Fibroblast of gingiva (primary cell): ENCODE results near the gene NBAS.
"Not testable (repeated sequence)": the region's sequence is repeated elsewhere in the genome, so short reads cannot be mapped to it uniquely, and the experiment has no call there.

Experiments
- DNase-seq: peaks from one replicate; pipeline ENCODE4 v3.0.0-alpha.2; 2011; ENCODE audit warnings: low read depth

NBAS gene

DNA sequence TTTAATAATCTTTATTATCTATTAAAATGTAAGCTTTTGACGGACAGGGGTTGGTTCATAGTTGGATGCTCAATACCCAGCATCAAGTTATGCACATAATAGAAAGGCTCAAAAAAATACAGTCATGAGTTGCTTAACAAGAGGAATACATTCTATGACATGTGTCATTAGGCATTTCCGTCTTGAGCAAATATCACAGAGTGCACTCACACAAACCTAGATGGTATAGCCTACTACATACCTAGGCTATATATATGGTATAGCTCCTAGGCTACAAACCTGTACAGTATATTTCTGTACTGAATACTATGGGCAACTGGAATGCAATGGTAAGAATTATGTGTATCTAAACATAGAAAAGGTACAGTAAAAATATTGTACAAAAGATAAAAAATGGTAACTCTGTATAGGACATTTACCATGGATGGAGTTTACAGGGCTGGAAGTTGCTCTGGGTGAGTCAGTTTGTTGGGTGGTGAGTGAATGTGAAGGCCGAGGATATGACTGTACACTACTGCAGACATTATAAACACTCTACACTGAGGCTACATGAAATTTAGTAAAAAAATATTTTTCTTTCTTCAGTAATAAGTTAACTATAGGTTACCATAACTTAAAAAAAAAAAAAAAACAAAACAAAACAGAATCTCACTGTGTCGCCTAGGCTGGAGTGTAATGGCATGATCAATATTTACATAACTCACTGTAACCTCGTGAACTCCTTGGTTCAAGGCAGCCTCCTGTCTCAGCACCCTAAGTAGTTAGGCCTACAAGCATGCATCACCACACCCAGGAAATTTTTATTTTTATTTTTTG, 201.2 kb downstream of the NBAS start:
- peak; percentile 26 for DNase-seq

DNA sequence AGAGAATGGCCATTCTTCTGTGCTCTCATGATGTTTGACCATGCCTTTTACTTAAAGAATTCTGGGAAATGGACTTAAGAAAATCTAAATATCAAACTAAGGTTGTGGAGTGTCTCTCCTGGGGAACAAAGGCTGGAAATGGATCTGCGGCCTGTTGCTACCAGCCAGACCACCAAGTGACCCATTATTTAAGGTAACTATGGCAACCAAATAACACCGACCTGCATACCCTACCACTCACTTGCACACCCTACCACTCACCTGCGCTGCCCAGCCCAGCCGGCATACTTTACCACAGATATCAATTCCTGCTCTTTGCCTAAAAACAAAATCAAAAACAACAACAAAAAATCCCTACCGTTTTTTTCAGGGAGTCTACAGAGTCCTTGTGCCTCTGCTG, 203.2 kb downstream of the NBAS start:
- DNase-seq, result no peak

DNA sequence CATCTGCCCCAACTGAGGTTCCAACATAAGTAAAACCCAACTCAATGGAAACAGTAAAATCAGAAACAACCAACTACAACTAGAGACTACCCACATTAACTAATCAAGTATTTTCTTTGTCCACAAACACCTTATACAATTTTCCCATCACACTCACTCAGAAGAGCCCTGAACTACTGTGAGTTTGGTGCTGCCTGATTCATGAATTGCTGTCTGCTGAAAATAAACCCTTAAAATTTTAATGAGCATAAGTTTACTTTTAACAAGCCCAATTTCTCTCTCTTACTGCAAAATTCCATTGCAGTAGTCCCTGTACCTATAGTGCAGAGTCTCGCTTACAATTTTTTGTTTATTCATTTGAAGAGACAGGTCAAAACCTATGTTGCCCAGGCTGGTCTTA, 203.9 kb downstream of the NBAS start:
- DNase-seq, result no peak

DNA sequence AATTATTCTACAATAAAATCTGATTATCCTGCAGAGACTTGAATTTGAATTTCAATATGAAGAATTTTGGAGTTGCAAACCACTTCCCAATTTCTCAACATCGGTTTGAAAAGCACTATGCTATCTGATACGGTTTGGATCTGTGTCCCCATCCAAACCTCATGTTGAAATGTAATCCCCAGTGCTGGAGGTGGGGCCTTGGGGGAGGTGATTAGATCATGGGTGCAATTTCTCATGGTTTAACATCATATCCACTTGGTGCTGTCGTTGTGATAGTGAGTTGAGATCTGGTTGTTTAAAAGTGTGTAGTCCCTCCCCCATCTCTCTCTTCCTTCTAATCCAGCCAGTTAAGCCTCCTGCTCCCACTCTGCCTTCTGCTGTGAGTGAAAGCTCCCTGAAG, 205.7 kb downstream of the NBAS start:
- peak; percentile 29 for DNase-seq

DNA sequence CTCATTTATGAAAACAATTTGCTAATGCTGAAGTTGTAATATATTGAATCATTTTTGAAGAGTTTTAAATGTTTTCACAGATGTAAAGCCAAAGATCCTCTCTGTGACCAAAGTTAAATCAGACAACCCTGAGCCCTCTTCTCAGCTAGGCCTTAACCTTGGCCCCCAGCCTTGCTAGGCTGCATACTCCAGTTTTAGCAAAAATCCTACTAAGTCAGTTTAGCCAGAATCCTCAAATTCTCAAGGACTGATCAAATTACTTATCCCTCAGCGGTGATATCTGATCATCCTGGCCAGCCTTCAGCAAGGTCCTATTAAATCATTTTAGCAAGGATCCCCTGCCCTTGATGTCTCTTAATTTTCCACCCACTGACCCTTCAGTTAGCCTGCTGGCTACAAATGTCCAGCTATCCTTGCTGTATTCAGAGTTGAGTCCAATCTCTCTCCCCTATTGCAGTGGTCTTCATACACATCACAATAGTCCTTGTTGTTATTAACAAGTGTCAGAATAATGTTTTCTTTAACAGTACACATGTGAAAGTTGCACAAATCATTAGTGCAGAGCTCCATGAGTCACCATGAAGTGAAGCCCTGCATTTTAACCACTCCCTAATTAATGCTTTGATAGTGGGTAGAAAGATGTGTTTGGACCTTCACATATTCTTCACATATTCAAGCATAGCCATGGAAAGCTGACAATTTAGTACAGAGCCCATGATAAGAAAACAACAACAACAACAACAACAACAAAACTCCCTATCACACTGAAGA, 206.4 kb downstream of the NBAS start:
- DNase-seq, result no peak

DNA sequence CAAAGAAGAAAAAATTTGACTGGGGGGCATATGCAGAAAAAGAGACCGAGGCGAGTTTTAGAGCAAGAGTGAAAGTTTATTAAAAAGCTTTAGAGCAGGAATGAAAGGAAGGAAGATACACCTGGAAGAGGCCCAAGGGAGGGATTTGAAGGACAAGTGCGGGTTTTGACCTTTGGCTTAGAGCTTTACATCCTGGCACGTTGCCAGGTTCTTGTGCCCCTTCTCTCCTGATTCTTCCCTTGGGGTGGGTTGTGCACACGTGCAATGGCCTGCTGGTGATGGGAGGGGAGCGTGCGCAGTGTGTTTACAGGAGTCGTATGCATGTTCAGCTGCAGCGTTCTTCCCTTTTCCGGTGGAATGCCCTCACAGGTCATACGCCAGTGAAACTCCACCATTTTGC, 208.8 kb downstream of the NBAS start:
- DNase-seq, result no peak

DNA sequence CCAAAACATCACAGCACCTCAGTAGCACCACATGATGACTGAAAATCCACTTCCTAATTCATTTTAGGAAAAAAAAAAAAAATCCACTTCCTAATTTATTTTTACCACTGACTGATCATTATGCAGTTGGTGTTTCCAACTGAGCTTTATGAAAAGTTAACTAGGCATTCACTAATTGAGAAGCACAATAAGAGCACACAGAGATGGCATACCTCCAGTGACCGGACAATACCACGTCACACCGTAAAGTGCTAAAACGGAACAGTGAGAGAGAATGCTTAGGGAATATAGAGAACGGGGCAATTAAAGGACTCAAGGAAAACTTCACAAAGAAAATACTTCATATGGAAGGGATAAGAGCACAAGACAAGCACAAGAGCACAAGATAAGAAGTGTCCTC, 212.5 kb downstream of the NBAS start:
- no peak for DNase-seq

DNA sequence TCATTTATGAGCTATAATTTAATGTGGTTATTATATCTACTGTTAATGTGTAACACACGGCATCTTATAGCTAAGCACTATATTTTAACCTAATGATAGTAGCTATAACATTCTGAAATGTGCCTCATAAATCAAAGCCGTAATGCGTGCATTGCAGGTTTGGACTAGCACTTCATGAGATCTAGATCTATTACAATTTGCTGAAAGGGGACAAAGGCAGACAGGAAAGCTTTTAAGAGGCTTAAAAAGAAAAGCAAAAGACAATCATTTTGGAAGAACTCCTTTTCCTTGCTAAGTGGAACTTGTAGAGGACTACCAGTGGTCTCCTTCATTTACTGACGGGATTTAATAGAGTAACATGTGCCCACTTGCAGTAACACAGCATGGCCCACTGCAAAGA, 213.1 kb downstream of the NBAS start:
- no peak for DNase-seq

DNA sequence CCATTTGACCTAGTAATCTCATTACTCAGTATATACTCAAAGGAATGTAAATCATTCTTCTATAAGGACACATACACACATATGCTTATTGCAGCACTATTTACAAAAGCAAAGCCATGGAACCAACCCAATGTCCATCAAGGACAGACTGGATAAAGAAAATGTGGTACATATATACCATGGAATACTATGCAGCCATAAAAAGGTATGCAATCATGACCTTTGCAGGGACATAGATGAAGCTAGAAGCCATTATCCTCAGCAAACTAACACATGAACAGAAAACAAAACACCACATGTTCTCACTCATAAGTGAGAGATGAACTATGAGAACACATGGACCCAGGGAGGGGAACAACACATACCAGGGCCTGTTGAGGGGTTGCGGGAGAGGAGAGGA, 214.5 kb downstream of the NBAS start:
- no peak for DNase-seq

DNA sequence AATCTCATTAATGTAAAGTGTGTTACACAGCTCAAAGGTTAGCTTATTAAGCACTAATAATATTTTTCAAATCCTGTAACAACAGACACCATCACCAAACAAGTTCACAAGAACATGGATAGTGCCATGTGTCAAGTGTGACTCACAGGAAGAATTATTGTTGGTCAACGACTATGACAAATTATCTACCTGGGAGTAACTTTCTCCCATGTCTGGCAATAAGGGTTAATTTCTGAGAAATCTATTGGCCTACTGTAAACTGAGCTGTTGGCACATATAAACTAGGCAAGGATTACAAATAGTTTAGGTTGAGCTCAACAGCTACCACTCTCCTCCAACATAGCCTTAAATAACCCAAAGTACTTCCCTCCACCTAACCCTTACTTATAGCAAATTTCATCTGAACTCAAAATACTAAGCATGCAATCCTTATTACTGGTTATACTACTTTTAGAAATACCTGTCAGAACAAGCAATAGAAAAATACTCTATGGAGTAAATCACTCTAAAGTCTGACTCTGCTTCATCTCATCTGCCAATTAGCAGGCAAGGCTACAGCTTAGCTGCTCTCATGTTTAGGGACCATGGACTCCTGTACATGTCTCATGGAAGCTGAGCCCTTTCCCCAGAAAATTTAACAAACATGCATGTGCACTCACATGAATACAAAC, 223.0 kb downstream of the NBAS start:
- no peak for DNase-seq

DNA sequence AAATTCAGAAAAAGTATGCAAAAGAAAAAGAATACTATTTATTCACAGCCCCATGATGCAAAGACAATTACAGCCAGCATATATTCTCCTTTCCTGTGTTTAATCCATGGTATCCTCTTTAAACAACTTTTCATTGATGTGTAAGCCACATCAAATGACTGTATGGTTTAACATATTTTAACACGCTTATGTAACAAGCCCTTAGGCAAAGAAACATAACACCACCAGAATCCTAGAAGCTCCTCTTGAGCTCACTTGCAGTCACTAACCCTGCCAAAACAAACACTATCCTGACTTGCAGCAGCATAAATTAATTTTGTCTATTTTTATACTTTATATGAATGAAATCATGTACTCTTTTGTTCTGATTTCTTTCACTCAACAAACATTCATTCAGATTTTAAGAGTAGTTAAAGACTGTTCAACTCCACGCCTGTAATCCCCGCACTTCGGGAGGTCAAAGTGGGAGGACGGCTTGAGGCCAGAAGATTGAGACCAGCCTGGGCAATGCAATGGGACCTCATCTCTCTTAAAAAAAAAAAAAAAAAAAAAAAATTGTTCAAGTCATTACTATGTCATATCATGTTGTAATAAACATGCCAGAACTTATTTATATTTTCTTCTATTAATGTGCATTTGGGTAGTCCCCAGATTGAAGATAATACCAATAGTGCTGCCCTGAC, 226.3 kb downstream of the NBAS start:
- DNase-seq, result peak; percentile 83

DNA sequence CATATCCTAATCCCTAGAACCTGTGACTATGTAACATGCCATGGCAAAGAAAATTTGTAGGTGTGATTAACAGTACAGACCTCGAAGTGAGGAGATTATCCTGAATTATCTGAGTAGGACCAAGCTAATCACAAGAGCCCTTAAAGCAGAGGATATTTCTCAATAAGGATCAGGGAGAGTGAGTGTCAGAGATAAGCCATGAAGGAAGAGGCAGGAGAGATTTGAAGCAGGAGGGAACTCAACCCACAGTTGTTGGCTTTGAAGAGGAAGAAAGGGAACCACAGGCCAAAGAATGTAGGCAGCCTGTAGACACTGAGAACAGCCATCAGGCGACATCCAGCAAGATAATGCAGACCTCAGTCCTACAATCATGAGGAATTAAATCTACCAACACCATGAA, 229.3 kb downstream of the NBAS start:
- no peak for DNase-seq

DNA sequence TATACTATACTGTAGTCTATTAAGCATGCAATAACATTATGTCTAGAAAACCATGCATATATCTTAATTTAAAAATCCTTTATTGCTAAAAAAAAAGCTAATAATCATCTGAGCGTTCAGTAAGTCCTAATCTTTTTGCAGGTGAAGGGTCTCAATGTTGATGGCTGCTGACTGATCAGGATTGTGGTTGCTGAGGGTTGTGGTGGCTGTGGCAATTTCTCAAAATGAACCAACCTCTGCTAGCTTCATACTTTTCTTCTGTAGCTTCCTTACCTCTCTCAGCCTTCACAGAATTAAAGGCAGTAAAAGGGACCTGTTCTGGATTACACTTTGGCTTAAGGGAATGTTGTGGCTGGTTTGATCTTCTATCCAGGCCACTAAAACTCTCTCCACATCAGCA, 235.8 kb downstream of the NBAS start:
- no peak for DNase-seq

DNA sequence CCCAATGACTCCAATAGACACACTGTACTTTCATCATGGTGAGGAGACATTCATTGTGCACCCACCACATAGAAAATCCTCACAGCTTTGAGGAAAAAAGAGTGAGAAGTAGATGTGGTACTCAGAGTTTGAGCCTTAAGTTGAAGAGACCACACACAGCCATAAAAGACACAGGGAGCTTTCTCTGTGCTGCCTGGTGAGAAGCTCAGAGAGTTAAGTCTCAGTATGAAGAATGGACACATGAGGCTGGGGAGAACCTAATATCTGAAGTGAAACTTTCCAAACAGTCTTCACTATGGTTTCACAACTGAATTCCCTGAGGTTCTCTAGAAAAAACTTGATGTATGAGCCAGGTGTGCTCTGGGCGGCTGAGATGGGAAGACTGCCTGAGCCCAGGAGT, 237.9 kb downstream of the NBAS start:
- no peak for DNase-seq

DNA sequence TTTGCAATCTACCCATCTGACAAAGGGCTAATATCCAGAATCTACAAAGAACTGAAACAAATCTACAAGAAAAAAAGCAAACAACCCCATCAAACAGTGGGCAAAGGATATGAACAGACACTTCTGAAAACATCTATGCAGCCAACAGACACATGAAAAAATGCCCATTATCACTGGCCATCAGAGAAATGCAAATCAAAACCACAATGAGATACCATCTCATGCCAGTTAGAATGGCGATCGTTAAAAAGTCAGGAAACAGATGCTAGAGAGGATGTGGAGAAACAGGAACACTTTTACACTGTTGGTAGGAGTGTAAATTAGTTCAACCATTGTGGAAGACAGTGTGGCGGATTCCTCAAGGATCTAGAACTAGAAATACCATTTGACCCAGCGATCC, 239.7 kb downstream of the NBAS start:
- DNase-seq, result not testable (repeated sequence)

DNA sequence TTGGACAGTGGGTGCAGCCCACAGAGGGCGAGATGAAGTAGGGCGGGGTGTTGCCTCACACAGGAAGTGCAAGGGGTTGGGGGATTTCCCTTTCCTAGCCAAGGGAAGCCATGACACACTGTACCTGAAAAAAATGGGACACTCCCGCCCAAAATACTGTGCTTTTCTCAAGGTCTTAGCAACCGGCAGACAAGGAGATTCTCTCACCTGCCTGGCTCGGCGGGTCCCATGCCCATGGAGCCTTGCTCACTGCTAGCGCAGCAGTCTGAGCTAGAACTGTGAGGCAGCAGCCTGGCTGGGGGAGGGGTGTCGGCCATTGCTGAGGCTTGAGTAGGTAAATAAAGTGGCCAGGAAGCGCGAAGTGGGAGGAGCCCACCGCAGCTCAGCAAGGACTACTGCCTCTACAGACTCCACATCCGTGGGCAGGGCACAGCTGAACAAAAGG, 244.7 kb downstream of the NBAS start:
- DNase-seq, result no peak

DNA sequence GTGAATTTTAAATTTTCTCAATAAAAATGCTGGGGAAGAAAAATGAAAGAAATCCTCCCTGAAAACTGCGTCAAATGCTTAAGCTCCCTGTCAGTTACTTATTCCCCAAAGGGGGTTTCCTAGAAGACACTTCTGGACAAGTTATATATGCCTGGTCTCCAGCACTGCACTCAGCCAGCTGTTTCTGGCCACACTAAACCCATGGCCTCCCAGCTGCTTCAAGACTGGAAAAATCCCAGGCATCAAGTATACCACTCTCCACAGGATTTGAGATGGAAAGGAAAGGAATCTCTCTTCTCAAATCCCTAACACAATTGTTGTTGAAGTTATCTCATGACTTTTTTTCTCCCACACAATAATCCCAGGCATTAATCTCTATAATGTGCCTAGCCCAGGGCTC, 245.7 kb downstream of the NBAS start:
- DNase-seq, result no peak

DNA sequence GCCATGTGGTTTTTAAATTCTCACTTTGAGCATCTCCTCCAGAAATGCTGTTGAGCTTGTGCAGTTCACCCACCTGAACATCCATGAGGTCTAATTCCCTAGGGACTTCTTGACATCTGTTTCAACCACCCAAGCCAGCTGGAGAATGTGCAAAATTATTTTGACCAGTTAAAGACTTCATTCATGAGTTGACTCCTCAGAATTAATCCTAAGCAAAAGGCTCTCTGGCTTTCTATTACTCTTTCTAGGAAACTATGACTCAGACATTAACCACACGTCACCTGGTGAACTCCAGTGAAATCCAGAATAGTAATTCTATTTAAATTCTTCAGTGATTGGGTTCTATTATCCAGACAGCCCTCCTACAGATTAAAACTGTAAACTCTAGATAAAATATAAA, 247.5 kb downstream of the NBAS start:
- no peak for DNase-seq

DNA sequence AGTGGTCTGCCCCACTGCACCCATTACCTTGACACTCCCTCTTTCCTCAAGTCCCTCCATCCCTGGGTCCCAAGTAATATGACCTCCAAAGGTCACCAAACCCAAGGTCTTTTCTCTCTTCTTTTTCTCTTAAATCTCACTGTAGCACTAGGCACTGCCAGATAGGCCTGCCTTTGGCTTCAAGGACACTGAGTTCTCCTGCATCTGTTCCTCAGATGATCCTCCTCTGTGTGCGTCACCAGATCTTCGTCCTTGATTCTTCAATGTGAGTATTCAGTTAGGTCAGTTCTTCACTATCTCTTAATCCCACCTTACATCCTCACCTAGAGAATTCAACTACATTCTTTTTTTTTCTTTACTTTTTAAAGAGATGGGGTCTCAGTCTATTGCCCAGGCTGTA, 249.2 kb downstream of the NBAS start:
- no peak for DNase-seq

DNA sequence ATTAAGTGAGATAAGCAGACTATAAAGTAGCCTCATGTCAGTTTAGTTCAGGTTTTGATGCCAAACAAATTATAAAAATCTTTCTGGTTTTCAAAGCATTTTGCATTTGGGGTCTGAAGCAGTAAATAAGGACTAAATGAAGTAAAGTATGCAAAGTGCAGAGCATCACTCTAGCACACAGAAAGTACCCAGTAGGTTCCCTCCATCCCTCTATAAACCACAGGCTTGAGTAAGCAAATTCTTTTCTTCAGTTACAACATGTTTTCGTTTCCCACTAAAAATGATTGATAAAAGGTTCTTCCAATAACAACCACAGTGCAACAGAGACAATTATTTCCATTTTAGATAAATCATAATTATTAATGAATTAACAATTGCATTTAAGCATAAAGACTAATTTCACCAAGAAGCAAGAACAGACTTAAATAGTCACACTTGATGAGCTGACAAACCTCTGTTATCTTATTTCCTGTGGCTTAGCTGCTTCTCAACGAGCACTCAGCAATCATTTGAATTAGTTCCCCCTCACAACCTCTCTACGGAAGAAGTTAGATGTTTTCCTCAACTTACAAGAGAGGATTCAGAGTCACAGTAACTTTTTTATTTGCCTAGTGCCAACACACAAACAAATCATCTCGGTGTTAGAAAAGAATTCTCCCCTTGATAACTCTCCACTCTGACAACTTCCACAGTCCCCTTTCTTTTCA, 249.8 kb downstream of the NBAS start:
- DNase-seq, result no peak

DNA sequence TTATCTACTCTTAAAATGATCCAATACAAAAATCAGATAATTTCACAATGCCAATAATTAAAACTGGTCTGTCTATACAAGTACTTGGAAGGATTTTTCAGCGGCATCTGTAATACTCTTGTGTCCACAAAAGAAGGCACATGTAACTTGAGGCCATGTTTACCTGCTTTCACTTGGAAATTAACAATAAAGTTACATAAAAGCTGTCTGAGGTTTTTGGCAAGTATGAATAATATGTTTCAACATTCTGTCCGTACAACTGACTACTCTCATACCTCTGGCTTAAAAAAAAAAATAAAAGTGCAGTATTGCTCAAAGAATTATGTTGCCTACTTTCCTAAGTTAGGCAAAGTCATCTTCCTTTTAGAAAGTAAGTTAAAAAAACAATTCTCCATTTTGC, 253.6 kb downstream of the NBAS start:
- DNase-seq, result peak; percentile 3

DNA sequence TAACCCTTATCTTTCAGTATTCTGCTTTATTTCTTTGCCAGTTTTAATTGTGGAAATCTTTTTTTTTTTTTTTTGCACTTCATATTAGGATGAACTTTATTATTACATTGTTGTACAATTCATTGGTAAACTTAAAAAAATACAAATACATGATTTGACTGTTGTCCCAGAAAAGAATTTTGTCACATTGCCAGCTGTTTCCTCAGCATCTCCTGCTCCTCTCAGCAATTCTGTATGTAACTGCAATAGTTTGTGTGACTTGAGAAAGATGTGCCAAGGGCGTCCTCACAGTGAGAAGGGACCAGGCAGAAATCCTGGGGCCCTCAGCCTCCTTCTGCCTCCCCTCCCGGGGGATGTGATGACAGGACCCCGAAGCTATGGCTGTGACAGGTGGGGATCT, 254.4 kb downstream of the NBAS start:
- peak; percentile 68 for DNase-seq
